ENCODE measurements around the gene LMX1A.

Gene LMX1A

DNA sequence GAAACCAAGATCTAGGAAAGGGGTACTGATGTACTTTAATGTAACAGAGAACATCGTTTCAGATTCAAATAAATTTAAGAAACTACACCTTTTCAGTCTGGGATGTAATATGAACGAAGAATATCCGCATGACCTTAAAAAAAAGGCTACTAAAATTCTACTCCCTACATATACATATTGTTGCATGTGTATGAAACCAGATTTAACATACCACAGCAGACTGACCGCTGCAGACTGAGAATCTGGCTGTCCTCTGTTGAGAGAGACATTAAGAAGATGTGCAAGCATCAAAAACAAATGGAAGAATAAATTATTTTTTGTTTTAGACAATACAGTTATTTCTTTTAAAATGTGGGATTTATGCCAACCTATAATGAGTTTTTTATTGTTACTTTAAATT, 166.6 kb downstream of the LMX1A start:
- no peak overlapping the region for H3K27ac Mint-ChIP-seq
- H3K4me3 Mint-ChIP-seq = no peak overlapping the region
- ATAC-seq (replicated peaks) (no peak), DNase-seq (no peak)
- peaks cover 0 to 3% of the 10 kb centered on the region in 2 donors for H3K9me3 Mint-ChIP-seq
- no peaks in the 10 kb centered on the region for H3K27me3 Mint-ChIP-seq
- H3K4me1 Mint-ChIP-seq (ENCODE audit: low read depth in 2 of 2) = no peaks in the 10 kb centered on the region
- H3K36me3 Mint-ChIP-seq (ENCODE audit: insufficient read depth) = no peaks in the 10 kb centered on the region

DNA sequence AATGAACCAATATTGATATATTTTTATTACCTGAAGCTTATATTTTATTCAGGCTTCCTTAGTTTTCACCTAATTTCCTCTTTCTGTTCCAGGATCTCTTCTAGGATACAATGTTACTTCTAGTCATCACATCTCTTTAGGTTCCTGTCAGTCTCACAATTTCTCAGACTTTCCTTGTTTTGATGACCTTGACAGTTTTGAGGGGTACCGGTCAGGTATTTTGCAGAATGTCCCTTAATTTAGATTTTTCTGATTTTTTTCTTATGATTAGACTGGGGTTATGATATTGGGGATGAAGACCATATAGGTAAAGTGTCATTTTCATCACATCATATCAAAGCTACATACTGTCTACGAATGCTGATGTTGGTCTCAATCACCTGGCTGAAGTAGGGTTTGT, 167.5 kb downstream of the LMX1A start:
- Mint-ChIP-seq H3K27me3 (no peaks in the 10 kb centered on the region), H3K27ac (no peak overlapping the region), H3K4me3 (no peak overlapping the region), H3K9me3 (peaks cover 0 to 3% of the 10 kb centered on the region in 2 donors), H3K4me1 (ENCODE audit: low read depth in 2 of 2) (no peaks in the 10 kb centered on the region), H3K36me3 (ENCODE audit: insufficient read depth) (no peaks in the 10 kb centered on the region)
- ATAC-seq (replicated peaks) (no peak), DNase-seq (no peak)

DNA sequence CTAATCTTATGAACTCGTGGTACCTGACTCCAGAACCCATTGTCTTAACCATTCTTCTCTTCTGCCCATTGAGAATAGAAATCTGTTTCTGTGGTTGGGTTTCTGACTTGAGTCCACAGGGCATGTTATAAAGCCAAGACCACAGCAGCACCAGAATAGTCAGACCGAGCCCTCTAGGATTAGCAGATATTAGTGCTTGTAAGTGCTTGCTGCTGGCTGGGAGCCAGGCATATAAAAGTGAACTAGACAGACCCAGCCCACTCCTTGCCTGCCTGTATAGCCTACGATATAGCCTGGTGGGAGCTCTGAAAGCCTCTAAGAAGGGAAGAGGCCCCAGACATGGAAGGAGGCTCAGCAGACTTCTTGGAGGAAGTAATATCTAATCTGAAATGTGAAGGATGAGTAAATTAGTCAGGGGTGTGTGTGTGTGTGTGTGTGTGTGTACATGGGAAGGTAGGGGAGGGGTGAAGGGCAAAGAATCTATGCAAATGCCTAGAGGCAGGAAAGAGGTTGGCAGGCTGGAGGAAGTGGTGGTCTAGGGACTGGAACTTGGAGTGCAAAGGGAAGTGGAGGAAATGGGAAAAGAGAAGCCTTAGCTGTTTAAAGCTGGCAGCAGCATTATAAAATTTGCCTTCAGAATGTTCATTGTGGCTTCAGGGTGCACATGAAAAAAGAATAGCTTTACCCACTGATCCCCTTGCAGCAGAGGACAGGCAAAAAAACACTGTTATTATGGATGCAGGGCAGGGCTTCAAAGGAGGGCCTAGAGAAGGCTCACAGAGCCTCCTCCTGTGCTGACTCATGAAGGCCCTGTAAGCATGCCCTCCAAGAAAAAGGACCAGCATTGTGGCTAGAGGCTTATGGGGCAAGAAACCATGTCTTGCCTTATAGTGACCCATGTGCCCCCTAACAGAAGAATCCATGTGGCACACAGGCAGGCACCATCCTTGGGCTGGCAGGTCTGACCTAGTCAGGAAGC, 169.2 kb downstream of the LMX1A start:
- no peak for ATAC-seq (replicated peaks)

DNA sequence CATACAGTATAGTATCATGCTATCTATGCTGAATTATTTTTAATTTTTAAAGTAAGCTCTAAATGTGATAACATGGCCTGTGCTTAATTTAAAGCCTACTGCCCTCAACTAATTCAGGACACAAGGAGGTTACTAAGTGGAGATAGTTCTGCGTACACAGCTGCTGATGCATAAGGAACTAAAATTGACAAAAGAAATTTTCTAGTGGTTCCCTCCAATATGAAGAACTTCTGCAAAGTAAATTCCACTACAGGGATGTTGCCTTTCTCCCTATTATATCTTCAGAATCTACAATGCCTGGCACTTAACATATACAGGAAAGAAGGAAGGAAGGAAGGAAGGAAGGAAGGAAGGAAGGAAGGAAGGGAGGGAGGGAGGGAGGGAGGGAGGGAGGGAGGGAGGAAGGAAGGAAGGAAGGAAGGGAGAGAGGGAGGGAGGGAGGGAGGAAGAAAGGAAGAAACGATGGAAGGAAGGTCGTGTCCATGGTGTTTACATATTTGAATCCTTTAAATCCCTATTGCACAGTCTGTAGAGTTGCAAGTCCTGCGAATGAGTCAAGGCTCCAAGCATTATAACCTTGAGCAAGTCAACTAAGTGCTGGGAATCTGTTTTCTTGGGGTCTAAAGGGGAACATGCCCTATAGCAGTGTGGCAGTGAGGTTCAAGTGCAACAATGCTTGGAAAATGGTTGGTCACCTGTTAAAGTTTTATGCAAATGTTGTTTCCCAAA, 171.2 kb downstream of the LMX1A start:
- no peak for ATAC-seq (replicated peaks)
- no peak overlapping the region for H3K4me3 Mint-ChIP-seq
- H3K36me3 Mint-ChIP-seq (ENCODE audit: insufficient read depth) = no peaks in the 10 kb centered on the region
- peaks cover 0 to 5% of the 10 kb centered on the region in 2 donors for H3K9me3 Mint-ChIP-seq
- no peaks in the 10 kb centered on the region for H3K4me1 Mint-ChIP-seq (ENCODE audit: low read depth in 2 of 2)
- DNase-seq = no peak
- H3K27me3 Mint-ChIP-seq = no peaks in the 10 kb centered on the region
- no peak overlapping the region for H3K27ac Mint-ChIP-seq

More for the DNA sequence above, 169.2 kb downstream of the LMX1A start:
- Mint-ChIP-seq H3K9me3 (peaks cover 0 to 6% of the 10 kb centered on the region in 2 donors), H3K27me3 (no peaks in the 10 kb centered on the region), H3K4me1 (ENCODE audit: low read depth in 2 of 2) (no peaks in the 10 kb centered on the region), H3K27ac (no peak overlapping the region), H3K4me3 (no peak overlapping the region), H3K36me3 (ENCODE audit: insufficient read depth) (no peaks in the 10 kb centered on the region)
- DNase-seq = no peak

DNA sequence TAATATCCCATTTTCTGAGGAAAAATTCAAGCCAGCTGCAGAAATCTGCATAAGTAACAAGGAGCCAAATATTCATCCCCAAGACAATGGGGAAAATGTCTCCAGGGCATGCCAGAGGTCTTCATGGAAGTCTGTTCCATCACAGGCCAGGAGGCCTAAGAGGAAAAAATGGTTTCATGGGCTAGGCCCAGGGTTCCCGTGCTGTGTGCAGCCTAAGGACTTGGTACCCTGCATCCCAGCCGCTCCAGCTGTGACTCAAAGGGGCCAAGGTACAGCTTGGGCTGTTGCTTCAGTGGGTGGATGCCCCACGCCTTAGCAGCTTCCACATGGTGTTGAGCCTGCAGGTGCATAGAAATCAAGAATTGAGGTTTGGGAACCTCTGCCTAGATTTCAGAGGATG, 173.5 kb downstream of the LMX1A start:
- H3K9me3 Mint-ChIP-seq = peaks cover 0 to 5% of the 10 kb centered on the region in 2 donors
- no peak overlapping the region for H3K4me3 Mint-ChIP-seq
- no peaks in the 10 kb centered on the region for H3K36me3 Mint-ChIP-seq (ENCODE audit: insufficient read depth)
- ATAC-seq (replicated peaks) (no peak), DNase-seq (no peak)
- H3K27me3 Mint-ChIP-seq = no peaks in the 10 kb centered on the region
- no peaks in the 10 kb centered on the region for H3K4me1 Mint-ChIP-seq (ENCODE audit: low read depth in 2 of 2)
- no peak overlapping the region for H3K27ac Mint-ChIP-seq

DNA sequence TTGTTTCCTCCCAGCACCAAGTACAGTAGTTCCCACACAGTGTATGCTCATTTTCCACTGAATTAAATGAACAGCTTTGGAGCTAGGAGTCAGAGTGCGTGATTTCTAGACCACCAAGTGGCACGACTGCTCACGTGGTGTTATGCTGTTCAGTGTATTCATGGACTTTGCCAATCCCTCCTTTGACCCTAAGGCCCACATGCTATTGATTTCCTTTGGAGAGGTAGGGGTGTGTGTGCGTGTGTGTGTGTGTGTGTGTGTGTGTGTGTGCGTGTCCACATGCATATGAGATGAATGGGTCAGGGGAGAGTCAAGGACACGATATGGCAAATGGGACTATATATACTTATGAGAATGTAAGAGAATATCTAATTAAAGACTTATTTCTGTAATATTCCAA, 177.2 kb downstream of the LMX1A start:
- Mint-ChIP-seq H3K9me3 (peaks cover 0 to 5% of the 10 kb centered on the region in 2 donors), H3K27ac (no peak overlapping the region), H3K36me3 (ENCODE audit: insufficient read depth) (no peaks in the 10 kb centered on the region), H3K4me1 (ENCODE audit: low read depth in 2 of 2) (no peaks in the 10 kb centered on the region), H3K4me3 (no peak overlapping the region), H3K27me3 (no peaks in the 10 kb centered on the region)
- DNase-seq = no peak
- ATAC-seq (replicated peaks) = no peak

DNA sequence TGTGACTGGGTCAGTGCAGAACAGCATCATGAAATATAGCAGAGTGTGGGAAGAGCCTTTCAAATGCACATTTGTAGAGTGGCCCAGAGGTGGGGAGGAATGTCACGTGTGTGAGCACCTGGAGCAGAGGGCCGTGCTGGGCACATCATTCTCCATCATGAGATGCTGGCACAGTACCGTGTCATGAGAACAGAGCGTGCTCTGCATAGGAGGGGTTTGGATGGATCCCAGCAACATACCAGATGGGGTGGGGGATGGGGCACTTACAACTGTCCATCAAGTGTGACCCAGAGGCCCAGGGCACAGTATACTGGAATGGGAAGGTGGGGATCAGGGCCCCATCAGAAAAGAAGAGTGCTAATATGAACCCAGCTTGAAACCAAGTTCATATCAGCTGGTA, 182.0 kb downstream of the LMX1A start:
- ATAC-seq (replicated peaks) (no peak), DNase-seq (no peak)
- Mint-ChIP-seq H3K4me3 (no peak overlapping the region), H3K4me1 (ENCODE audit: low read depth in 2 of 2) (no peaks in the 10 kb centered on the region), H3K27ac (no peak overlapping the region), H3K9me3 (no peaks in the 10 kb centered on the region), H3K36me3 (ENCODE audit: insufficient read depth) (no peaks in the 10 kb centered on the region), H3K27me3 (peaks cover 0 to 6% of the 10 kb centered on the region in 2 donors)

DNA sequence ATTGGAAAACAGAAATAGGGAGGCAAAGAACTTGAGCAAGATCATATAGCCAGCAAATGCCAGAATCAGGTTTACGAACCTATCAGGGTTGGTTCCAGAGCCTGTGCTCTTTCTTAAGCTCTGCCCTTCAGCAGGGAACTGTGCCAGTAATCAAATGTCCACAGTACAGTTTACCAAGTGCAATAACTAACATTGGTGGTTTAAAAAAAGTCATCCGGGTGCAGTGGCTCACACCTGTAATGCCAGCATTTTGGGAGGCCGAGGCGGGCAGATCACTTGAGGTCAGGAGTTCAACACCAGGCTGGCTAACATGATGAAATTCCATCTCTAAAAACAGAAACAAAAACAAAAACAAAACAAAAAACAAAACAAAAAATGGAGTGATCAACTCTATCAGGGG, 182.7 kb downstream of the LMX1A start:
- ATAC-seq (replicated peaks) (no peak), DNase-seq (no peak)
- peaks cover 0 to 1% of the 10 kb centered on the region in 2 donors for H3K4me1 Mint-ChIP-seq (ENCODE audit: low read depth in 2 of 2)
- peaks cover 0 to 6% of the 10 kb centered on the region in 2 donors for H3K27me3 Mint-ChIP-seq
- no peaks in the 10 kb centered on the region for H3K36me3 Mint-ChIP-seq (ENCODE audit: insufficient read depth)
- H3K27ac Mint-ChIP-seq = no peak overlapping the region
- no peak overlapping the region for H3K4me3 Mint-ChIP-seq
- H3K9me3 Mint-ChIP-seq = no peaks in the 10 kb centered on the region

DNA sequence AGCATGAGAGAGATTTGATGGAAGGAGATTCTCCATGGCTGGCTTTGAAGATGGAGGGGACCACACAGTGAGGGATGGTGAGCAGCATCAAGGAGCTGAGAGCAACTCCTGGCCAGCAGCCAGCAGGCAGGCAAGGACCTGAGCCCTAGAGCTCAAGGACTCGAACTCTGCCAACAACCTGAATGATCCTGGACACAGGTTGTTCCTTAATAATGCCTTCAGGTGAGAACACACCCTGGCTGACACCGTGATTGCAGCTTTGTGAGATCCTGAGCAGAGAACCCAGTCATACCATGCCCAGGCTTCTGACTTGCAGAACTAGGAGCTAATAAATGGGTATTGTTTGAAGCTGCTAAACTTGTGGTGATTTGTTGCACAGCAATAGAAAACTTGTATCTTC, 183.1 kb downstream of the LMX1A start:
- no peaks in the 10 kb centered on the region for H3K36me3 Mint-ChIP-seq (ENCODE audit: insufficient read depth)
- H3K9me3 Mint-ChIP-seq = no peaks in the 10 kb centered on the region
- H3K27ac Mint-ChIP-seq = no peak overlapping the region
- DNase-seq (no peak), ATAC-seq (replicated peaks) (no peak)
- peaks cover 0 to 6% of the 10 kb centered on the region in 2 donors for H3K27me3 Mint-ChIP-seq
- peaks cover 0 to 1% of the 10 kb centered on the region in 2 donors for H3K4me1 Mint-ChIP-seq (ENCODE audit: low read depth in 2 of 2)
- no peak overlapping the region for H3K4me3 Mint-ChIP-seq

DNA sequence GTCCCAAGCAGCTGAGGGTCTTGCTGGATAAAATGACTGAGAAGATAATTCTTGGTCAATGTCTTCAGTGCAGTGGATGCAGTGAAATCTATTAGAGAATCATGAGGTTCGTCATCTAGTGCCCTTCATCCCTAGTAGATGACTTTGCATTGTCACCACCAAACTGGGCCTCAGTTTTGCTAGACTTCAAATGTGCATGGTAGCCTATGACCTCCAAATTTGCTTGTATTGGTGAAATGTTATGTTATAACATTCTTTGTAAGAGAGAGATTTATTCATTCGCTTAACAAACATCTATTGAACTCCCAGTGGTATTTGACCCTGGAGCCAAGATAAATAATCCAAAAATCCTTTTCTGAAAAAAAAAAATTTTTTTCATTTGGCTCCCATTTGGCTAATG, 183.8 kb downstream of the LMX1A start:
- no peaks in the 10 kb centered on the region for H3K9me3 Mint-ChIP-seq
- DNase-seq (no peak), ATAC-seq (replicated peaks) (no peak)
- H3K27me3 Mint-ChIP-seq = peaks cover 0 to 6% of the 10 kb centered on the region in 2 donors
- peaks cover 0 to 1% of the 10 kb centered on the region in 2 donors for H3K4me1 Mint-ChIP-seq (ENCODE audit: low read depth in 2 of 2)
- H3K36me3 Mint-ChIP-seq (ENCODE audit: insufficient read depth) = no peaks in the 10 kb centered on the region
- H3K27ac Mint-ChIP-seq = no peak overlapping the region
- H3K4me3 Mint-ChIP-seq = no peak overlapping the region

DNA sequence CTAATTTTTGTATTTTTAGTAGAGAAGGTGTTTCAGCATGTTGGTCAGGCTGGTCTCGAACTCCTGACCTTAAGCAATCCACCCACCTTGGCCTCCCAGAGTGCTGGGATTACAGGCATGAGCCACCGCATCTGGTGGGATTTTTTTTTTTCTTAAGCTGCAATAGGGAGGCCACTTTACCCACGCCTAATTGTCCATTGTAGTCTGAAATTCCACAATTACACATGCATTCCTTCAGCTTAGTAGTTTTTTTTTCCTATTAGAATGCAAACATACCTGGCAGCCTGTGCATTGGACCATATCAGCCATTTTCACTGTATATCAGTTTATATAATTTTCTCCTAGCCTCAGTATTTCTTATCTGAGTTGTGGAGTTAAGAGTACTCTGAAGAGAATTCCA, 186.8 kb downstream of the LMX1A start:
- peaks cover 0 to 6% of the 10 kb centered on the region in 2 donors for H3K27me3 Mint-ChIP-seq
- H3K4me1 Mint-ChIP-seq (ENCODE audit: low read depth in 2 of 2) = peaks cover 0 to 1% of the 10 kb centered on the region in 2 donors
- DNase-seq (no peak), ATAC-seq (replicated peaks) (no peak)
- peaks cover 0 to 2% of the 10 kb centered on the region in 2 donors for H3K9me3 Mint-ChIP-seq
- no peak overlapping the region for H3K4me3 Mint-ChIP-seq
- H3K27ac Mint-ChIP-seq = no peak overlapping the region
- no peaks in the 10 kb centered on the region for H3K36me3 Mint-ChIP-seq (ENCODE audit: insufficient read depth)

DNA sequence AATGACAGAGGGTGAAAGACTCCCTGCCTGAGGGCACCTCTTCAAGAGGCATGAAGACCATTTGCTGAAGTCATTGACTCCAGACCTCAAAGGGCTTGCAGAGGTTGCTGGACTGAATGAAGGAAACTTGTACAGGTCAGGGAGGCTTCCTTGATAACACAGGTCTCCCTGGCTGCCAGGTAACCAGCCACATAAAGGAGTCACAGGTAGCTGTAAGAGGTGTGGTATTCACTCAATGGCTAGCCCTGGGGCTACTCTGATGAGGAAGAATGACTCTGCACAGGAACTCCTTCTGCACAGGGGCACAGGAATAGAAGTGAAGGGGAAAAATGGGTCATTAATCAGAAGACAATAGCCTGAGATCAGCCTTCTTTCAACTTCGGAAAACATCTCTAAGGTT, 187.5 kb downstream of the LMX1A start:
- H3K9me3 Mint-ChIP-seq = peaks cover 0 to 2% of the 10 kb centered on the region in 2 donors
- ATAC-seq (replicated peaks) (no peak), DNase-seq (no peak)
- H3K27ac Mint-ChIP-seq = no peak overlapping the region
- no peaks in the 10 kb centered on the region for H3K36me3 Mint-ChIP-seq (ENCODE audit: insufficient read depth)
- peaks cover 0 to 1% of the 10 kb centered on the region in 2 donors for H3K4me1 Mint-ChIP-seq (ENCODE audit: low read depth in 2 of 2)
- H3K27me3 Mint-ChIP-seq = peaks cover 0 to 6% of the 10 kb centered on the region in 2 donors
- H3K4me3 Mint-ChIP-seq = no peak overlapping the region

DNA sequence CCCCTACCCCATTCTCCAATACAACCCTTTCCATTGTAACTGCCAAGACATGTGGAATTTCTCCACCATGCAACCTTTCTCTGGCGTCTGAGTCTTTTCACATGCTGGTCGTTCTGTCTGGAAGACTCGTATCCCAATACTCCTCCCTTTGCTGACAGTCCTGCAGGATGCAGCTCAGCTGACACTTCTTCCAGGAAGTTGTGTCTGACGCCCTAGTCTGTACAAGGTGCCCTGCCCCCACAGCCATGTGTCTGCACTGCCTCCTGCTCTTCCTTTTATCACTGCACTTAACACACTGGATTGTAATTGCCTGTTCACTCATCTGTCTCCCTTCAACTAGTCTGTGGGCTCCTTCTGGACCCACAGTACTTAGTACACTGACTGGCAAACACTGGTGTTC, 188.0 kb downstream of the LMX1A start:
- H3K27ac Mint-ChIP-seq = no peak overlapping the region
- no peak overlapping the region for H3K4me3 Mint-ChIP-seq
- peaks cover 0 to 2% of the 10 kb centered on the region in 2 donors for H3K9me3 Mint-ChIP-seq
- peaks cover 0 to 1% of the 10 kb centered on the region in 2 donors for H3K4me1 Mint-ChIP-seq (ENCODE audit: low read depth in 2 of 2)
- peaks cover 0 to 6% of the 10 kb centered on the region in 2 donors for H3K27me3 Mint-ChIP-seq
- H3K36me3 Mint-ChIP-seq (ENCODE audit: insufficient read depth) = no peaks in the 10 kb centered on the region
- ATAC-seq (replicated peaks) = no peak
- DNase-seq = no peak

All from effector memory CD8-positive, alpha-beta T cell (primary cell).